GM21515 (cell line): ENCODE data around the gene ISCA2.

ENCODE experiments used
- ATAC-seq: cut with Tn5 transposase; IDR thresholded peaks from one replicate; pipeline ENCODE4 v1.9.1; 2021; ENCODE audit not compliant: unreplicated experiment

Gene ISCA2

DNA sequence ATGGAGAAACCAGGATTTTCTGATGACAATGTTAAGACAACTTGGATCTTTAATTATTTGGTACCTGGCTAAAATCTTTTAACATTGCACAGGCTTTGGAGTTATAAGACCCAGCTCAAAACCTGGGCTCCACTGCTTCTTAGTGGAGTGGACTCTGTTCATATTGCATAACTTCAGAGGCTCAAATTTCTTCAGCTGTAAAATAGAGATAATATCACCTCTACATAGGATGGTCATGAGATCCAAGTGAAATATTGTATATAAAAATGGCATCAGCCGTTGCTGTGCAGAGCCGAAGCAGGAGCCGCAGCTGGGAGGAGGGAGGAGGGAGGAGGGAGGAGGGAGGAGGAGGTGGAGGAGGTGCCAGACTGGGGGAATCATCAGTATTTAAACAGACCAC, 11.0 kb upstream of the ISCA2 start:
- no peak for ATAC-seq

DNA sequence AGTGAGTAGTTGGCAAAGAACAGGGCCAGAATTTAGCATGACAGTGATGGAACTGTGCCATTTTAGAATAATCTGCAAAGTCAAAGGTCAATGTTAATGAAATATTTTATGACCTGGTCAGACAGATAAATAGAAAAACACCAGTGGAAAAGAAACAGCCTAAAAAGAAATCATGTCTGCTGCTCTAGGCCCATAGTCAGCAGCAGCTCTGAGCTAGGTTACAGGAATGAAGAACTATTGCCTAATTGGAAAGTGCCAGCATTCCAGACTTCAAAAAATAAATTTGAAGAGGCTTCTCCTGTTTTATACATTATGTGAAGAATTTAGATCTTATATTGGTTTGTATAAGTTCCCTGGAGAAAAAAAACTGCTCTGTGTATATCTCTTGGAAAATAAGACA, 10.2 kb upstream of the ISCA2 start:
- no peak for ATAC-seq

DNA sequence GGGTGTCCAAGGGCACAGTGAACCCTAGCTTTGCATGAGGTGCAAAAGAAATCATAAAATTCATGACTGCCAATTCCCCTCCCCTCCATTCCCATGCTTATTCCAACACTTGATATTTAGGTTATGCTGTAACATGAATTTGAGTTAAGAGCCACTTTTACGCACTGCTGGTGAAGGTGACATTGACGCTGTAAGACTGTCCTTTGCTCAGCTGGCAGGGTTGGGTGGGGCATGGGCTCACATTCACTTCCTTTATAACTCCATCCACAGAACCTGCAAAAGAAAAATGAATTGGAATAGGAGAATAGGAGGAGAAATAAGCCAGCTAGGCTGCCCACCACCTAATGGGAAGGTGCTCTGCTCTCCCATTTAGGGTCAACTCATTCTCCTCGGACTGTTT, 7.4 kb upstream of the ISCA2 start:
- ATAC-seq = no peak

DNA sequence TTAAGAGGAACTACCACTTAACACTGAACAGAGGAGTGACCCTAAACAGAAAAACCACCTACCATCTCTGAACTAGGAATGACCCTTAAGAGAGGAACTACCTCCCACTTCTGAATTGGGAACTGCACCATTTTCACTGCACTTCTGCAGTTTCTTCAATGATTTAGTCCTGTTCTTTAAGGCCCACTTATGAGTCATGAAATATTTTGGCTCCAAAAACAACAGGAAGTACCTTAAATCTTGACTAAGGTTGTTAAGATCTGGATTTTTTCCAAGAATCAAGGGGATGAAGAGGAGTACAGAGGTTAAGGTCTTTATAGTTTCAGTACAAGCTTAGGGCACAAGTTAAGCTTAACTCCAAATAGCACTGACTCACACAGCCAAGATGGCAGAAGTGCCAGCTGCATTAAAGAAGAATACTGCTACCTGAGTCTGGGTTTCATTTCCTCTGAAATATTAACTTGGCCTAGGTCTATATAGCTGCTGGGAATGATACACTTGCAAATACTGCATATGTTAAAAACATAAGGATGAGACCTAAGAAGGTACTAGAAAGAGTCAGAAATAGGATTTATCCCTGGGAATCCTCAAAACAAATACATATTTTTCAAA, 4.7 kb upstream of the ISCA2 start:
- ATAC-seq = no peak

DNA sequence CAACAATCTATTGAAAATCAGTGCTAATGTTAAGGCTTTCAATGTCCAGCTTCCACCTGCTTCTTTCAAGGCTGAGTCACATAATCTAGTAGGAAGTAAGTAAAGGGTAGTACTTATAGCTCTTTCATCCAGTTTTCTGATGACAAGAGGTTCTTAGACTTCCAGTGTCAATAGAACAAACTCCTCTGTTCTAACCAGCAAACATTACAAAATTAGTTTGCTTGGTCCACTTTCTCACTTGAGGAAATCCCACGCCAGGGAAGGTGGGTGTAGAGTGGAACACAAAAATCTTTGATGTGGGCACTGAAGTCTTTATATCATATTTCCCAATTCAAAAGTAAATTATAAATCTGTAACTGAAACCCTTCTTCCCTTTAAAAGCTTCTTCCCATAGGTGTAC, 3.1 kb upstream of the ISCA2 start:
- no peak for ATAC-seq

DNA sequence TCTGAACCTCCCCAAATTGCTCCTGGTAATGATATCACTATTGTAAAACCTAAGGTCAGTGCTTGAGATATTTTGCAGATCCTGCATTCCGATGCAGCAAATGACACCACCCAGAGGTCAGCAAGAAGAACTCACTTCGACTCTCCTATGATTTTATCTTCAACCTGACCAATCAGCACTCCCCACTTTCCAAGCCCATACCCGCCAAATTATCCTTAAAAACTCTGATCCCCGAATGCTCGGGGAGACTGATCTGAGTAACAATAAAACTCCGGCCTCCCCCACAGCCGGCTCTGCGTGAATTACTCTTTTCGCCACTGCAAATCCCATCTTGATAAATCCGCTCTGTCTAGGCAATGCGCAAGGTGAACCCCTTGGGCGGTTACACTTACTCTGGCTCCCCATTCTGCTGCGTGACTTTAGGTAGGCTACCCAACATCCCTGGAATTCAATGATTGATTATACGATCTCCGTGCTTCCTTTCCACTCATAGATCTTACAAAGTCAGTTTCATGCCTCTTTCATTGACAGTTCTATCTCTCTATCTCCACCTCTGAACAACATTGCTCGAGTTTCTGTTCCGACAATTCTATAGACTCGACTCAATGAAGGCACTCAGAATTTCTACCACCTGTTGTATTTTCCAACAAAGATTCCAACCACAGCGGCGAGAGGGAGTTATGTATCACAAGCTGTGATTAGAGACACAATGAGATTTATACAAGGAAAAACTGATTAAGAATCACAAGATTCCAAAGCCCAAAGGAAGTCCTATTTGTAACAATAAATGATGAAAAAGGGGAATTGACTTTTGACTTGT, 1.4 kb upstream of the ISCA2 start:
- no peak for ATAC-seq

DNA sequence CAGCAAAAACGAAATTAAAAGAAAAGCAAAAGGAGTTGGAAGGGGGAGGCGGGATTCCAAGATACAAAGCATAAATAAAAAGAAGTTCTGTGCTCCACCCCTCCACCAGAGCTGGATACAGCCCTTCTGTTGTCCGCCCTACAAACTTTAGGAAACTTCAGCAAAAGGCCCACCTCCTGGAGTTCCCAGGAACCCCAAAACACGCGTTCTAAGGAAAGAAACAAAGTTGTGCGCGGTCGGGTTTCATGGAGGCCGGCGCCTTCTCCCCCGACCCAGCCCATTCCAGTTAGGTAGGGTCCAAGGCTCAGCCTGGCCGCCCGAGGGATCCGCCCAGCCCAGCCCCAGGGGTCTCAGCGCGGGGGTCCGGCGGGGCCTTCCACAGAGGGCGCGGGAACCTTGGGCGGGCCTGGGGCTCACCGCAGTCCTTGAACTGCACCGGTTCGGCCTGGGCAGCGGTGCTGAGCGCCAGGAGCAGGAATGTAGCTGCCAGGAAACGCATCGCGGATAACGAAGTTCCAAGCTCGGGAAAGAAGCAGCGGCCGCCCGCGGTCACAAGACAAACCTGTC, 706 bp upstream of the ISCA2 start, which contains the start of gene NPC2:
Gene NPC2 (minus strand): TSS at position 530 of the 567 bp plus-strand sequence. CDS start 31 bp downstream, at position 499.
- ATAC-seq = peak; percentile 19

DNA sequence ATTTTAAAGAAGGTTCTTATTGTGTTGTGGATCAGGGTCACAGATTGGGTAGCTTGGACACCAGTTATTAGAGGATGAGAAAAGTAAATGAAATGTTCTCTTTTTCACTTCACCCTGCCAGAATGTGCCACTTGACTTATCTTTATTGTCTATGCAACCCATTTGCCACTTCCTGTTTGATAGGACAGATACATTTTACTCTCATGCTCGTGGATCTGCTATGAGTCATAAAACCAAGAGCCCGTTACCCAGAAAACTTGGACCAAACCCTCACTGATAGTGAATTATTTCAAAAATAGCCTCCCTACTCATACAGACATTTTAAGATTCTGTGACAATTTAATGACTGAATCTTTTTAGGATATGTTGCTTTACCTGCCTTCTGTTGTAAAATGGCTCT, 1.8 kb downstream of the ISCA2 start:
- ATAC-seq = no peak

DNA sequence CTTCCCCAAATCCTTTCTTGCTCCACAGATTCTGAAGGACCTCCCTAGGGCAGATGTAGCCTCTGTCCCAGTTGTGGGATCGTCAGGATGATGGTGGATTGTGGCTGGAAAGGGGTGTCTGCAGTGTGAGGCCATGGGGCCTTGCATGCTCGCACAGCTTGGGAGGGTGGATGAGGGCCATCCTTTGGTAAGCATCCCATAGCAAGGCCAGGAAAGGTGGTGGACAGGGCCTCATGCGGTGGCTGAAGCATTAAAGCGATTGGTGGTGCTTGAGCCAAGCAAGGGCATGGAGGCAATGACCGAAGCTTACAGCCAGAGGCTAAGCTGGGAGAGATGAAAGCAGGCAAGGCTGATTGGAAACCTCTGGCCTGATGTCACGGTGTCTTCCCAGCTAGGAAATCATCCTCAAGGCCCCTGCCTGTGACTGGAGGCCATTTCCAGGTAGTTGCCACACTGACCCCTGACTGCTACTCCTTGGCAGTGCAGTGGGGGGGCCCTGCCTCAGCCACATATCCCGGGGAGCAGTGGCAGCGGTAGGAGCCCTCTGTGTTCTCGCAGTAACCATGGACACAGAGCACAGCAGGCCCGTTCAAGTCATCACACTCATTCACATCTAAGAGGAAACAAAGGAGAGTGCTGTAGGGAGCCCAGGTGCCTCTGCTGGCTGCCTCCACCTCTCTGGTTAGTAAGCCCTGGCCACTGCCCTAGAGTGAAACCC, 7.0 kb downstream of the ISCA2 start:
- no peak for ATAC-seq

DNA sequence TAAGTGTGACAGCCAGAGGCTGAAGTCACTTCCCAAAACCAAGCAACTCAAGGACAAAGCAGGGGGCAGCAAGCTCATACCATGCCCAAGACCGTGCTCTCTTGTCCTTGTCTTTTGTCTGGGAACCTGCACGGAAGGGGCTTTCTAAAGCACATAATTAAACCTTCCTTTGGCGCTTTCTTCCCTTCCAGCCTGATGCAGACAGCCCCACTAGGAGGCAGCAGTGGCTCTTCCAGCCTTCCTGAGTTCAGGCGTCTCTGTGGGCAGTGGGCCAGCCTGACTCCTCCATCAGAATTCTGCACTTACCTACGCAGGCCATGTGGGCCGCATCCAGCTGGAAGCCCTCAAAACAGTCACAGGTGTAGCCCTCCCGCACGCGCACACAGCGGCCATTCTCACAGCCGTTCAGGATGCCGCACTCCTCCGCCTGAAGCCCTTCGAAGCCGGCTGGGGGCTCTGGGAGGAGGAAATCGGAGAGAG, 7.6 kb downstream of the ISCA2 start:
- no peak for ATAC-seq

DNA sequence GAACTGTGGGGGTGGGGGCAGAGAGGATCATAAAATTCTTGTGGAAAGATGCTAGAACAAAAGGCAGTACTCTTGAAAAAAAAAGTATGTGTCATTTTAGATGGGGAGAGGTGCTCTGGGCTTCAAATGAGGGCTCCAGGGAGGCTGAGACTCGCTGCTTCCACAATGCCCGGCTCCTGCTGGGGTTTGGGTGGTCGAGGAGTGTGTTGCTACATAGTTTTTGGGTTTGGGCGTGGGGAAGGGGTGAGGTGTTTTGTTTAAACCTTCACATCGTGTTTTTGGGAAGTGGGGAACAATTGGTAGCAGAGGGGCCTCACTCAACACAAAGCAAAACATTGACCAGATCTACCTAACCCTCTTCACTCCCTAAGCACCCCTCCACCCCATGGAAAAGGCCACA, 8.1 kb downstream of the ISCA2 start:
- no peak for ATAC-seq

DNA sequence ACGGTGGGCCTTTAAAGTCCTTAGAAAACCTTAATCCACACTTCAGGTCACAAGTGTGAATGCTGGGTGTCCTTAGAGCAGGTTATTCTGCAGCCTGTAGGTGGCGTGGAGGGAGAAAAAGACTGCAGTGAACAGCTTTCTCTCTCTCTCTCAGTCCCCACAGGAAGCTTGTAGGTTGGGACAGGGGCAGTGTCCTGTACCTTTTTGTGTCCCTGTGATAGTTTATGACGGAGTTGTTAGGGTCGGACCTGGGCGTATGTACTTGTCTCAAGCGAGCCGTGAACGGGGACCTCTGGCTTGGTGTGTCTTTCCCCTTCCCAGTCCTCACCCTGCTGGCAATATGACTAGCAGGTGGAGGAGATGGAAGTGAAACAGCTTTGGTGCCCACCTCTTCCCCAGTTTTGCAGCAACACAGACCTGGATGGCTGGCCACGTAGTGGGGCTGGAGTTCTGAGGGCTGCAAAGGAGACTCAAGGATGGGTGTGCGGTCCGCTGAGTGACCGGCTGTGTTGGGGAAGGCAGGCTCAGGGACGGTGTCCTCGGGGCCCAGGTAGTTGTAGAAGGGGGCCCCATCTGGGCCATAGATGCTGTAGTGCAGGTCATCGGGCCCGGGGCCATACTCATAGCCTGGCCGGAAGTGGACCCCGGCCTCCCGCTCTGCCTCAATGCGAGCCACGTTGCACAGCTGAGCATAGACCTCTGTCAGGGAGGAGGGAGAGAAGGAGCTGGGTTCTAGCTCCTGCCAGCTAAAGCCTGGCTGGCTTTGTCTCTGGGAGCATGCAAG, 8.9 kb downstream of the ISCA2 start:
- no peak for ATAC-seq

DNA sequence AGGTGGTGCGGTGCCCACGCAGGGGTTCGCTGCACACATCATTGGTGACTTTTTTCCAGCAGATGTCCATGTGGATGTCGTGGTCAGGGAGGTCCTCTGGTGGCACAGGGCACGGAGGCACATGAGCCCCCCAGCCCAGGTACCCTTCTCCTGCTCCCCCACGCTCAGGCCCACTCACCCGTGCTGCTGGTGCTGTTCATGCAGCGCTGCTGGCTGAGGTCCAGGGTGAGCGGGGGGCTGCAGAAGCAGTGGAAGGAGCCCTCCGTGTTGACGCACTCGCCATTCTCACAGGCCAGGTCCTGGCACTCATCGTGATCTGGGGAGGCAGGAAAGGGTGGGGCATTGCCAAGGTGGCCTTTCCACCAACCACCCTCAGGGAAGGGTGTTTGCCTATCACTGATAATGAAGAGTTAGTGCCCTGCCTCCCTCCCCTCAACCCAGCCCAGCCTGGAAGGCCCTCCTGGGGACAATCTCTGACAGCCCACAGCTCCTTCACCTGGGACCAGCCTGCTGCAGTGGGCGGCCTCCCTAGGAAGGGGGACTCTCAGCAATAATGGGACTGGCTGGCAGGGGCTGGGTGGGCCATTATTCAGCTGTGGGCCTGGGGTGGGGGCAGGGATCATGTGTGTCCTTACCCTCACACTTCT, 9.8 kb downstream of the ISCA2 start:
- no peak for ATAC-seq

DNA sequence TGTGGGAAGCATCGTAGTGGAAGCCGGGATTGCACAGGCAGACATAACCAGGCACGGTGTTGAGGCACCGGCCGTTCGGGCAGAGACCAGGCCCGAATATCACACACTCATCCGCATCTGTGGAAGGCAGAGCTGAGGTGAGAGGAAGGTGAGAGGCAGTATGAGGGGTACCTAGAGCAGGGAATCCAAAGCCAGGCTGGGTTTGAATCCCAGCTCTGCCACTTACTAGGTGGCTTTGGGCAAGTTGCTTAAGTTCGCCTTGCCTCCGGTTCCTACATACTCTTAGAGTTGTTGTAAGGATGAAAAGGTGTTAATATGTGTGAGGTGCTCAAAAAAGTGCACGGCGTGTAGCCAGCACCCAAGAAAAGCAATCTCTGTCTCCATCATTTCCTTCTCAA, 10.4 kb downstream of the ISCA2 start:
- no peak for ATAC-seq

DNA sequence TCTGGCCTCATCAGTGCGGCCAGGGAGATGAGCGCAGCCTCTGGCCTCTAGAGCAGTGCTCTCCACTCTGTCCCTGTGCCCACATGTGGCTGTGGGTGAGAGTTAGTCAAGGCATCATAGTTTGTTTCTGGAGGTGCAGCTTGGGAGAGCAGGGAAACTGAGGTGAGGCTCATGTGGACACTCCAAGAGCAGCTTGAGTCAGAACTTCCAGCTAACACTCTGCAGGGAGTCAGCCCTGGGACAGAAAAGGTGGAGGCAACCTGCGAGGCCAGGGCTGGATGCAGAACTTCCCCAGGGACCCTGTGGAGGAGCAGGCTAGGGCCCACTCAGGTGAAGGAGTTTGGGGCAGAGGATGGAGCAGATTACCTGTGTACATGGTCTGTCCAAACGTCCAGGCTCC, 10.8 kb downstream of the ISCA2 start:
- no peak for ATAC-seq

DNA sequence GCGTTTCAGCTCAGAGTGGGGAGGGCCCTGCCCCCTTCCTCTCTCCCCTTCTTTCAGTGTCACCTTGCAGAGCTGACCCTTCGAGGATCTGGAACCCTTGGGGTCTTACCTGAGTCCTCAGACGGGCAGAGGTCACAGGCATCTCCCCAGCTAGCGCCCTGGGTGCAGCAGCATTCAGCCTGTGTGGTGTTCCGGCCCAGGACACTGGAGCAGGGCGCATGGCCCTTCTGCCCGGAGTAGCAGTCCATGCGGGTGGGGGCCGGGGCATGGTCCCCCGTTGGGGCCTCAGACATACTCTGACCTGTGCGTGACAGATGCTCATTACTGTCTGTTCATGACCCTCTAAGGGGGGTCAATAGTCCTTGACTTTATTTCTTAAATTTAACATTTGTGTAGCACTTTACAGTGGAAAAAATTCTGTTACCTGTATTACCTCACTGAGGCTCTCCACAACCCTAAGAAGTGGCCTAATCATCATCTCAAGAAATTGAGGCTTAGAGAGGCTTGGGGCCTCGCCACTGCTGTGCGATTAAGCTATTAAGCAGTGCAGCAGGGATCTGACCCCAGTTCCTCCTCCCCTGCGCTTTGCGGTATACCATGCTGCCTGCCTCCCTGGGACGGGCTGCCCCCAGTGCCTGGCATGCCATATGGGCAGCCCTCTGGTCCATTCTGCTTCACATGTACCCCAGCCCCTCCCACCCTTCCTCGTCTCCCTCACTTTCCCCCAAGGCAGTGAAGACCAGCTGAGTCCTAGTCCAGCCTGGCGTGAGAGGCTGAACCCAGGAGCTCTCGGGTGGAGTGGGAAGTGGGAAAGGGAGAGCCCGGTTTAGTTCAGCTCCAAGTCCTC, 11.5 kb downstream of the ISCA2 start:
- ATAC-seq = no peak

DNA sequence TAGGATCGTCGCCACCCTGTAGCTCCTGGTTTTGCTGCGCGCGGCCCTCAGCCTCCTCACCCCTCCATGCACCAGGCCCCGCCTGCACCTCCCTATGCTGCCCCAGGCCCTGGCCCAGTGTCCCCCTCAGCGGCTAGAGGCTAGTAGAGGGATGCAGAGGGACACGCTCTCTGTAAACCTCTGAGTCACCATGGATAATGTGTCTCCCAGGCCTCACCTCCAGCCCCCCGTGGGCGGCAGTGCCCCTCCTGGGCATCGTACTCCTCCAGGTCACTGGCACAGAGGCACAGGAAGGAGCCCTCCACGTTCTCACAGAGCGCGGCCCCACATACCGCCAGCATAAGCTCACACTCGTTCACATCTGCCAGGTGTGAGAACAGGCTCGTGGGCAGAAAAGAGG, 12.3 kb downstream of the ISCA2 start:
- no peak for ATAC-seq

DNA sequence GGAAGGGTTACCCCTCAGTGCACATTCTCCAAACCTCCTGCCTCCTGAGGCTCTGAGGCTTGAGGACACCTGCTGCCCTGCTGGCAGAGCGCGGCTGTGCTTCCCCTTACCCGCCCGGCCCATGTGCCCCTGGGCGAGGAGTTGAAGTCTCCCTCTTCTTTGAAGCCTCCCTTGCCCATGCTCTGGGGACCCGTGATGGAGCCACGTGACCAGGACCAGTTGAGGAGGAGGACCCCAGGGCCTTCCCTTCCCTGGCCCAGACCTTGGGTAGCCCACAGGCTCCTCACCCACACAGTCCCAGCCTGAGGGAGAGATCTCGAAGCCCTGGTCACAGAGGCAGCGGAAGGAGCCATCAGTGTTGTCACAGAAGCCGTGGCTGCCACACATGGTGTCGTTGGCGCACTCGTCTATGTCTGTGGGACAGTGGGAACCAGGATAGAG, 12.9 kb downstream of the ISCA2 start:
- ATAC-seq = no peak

DNA sequence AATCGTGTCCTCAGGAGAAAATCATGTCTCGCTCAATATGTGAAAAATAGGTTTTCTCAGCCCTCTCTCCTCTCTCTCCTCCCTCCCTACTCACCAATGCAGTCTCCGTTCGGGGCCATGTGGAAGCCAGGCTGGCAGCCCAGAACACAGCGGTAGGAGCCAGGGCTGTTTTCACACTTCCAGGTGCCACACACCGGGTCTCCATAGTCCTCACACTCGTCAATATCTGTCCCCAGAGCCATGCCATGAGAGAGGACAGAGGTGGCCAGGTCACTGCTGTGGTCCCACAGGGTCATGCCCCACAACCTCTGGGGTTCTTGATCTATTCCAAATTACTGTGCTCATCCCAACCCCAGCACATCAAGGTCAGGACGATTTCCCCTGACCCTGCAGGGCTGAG, 13.5 kb downstream of the ISCA2 start:
- no peak for ATAC-seq
